Loucy (cell line): ENCODE measurements around the gene NME3.

Source experiments
- H2AFZ ChIP-seq: fragments of 200-600 bp; sonication (generic); 2 replicates; pipeline ENCODE4 v1.6.0; 2016; ENCODE audit warnings: antibody characterized with exemption, mild to moderate bottlenecking, low read length, moderate library complexity
- H3F3A ChIP-seq: fragments of 200-600 bp; 2 replicates; pipeline ENCODE4 v1.6.0; 2016; ENCODE audit warnings: antibody characterized with exemption, low read depth, mild to moderate bottlenecking
- H3K27me3 ChIP-seq: fragments of 200-600 bp; sonication (generic); 2 replicates; pipeline ENCODE4 v1.6.1; 2014; ENCODE audit warnings: low read length, mild to moderate bottlenecking; ENCODE audit not compliant: insufficient read depth, poor library complexity, severe bottlenecking
- H3K36me3 ChIP-seq: fragments of 200-600 bp; sonication (generic); 2 replicates; pipeline ENCODE4 v1.6.1; 2016; ENCODE audit warnings: low read length; ENCODE audit not compliant: insufficient read depth
- H3K4me1 ChIP-seq: fragments of 200-600 bp; sonication (generic); 2 replicates; pipeline ENCODE4 v1.5.1; 2014; ENCODE audit warnings: low read length, mild to moderate bottlenecking; ENCODE audit not compliant: insufficient read depth, poor library complexity, severe bottlenecking
- H3K4me2 ChIP-seq: fragments of 200-600 bp; sonication (generic); 2 replicates; pipeline ENCODE4 v1.6.0; 2014; ENCODE audit warnings: antibody characterized with exemption, low read length, low read depth, mild to moderate bottlenecking; ENCODE audit not compliant: poor library complexity, severe bottlenecking
- H3K4me3 ChIP-seq: fragments of 200-600 bp; sonication (generic); 2 replicates; pipeline ENCODE4 v1.5.1; 2014; ENCODE audit warnings: low read length, mild to moderate bottlenecking, mixed read lengths; ENCODE audit not compliant: poor library complexity, severe bottlenecking
- H3K79me2 ChIP-seq: fragments of 200-600 bp; sonication (generic); 2 replicates; pipeline ENCODE4 v1.6.1; 2014; ENCODE audit warnings: low read length; ENCODE audit not compliant: insufficient read depth
- H3K9ac ChIP-seq: fragments of 200-600 bp; sonication (generic); 2 replicates; pipeline ENCODE4 v1.6.0; 2014; ENCODE audit warnings: mild to moderate bottlenecking, low read depth, low read length, moderate library complexity; ENCODE audit not compliant: poor library complexity, severe bottlenecking
- H3K9me2 ChIP-seq: fragments of 200-600 bp; sonication (generic); replicated peaks from 2 replicates; pipeline ENCODE4 v1.6.1; 2016; ENCODE audit warnings: low read depth, low read length, mixed read lengths
- H3K9me3 ChIP-seq: fragments of 200-600 bp; sonication (generic); 2 replicates; pipeline ENCODE4 v1.6.1; 2014; ENCODE audit warnings: mild to moderate bottlenecking, antibody characterized with exemption, low read length, low read depth; ENCODE audit not compliant: insufficient read depth
- H4K20me1 ChIP-seq: fragments of 200-600 bp; sonication (generic); 2 replicates; pipeline ENCODE4 v1.6.0; 2014; ENCODE audit warnings: antibody characterized with exemption, low read length, mild to moderate bottlenecking; ENCODE audit not compliant: insufficient read depth, poor library complexity, severe bottlenecking
- EZH2phosphoT487 ChIP-seq: fragments of 200-600 bp; IDR thresholded peaks from 2 replicates; pipeline ENCODE4 v1.6.1; 2018; ENCODE audit warnings: antibody characterized with exemption, mild to moderate bottlenecking, moderate library complexity, borderline replicate concordance
- TF ChIP-seq, protein P1 (sequence below): fragments of 200-600 bp; sonication (generic); conservative IDR thresholded peaks from 2 replicates; pipeline ENCODE4 v1.5.1; 2014; ENCODE audit warnings: mild to moderate bottlenecking, antibody characterized with exemption, low read length

NME3 gene

DNA sequence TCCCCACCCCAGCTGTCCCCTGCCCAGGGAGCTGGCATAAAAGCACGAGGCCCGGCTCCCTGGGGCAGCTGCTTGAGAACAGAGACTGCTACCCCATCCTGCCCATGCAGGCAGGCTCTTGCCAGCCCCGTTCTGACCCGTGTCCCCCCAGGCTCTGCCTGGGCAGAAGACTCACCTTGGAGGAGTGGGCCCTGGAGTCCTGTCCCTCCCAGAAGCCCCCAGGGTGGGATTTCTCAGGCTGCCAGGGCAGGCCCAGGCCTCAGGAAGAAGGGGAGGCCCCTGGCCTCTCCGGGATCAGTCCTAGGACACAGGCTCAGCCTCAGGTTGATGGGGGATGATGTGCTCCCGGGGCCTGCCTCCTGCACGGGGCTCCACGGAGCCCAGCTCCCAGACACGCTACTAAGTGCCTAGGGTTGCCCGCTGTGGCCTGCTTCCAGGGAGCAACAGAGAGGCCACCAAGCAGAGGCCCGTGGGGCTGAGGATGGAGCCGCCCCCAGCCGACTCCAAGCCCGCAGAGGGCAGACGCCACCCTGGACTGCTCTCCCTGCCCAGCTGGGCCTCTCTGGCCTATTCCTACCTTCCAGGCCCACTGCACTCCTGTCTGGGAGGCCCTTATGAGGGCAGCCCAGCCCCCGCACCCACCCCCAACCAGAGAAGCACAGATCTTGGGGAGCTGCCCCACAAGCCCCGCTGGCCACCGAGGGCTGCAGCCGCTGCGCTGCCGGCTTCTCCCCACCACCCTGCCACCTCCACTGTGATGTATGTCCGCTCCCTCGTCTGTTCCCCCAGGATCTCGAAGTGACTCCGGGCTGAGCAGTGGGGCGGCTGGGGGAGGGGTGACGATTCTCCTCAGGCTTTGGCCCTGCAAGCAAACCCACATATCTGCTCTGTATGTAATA lies 1.7 kb downstream of the NME3 start:
- no peak overlapping the region for H2AFZ ChIP-seq
- no peaks in the 10 kb centered on the region for H3K27me3 ChIP-seq
- TF ChIP-seq EZH2phosphoT487, result no peak
- TF ChIP-seq, protein P1, sequence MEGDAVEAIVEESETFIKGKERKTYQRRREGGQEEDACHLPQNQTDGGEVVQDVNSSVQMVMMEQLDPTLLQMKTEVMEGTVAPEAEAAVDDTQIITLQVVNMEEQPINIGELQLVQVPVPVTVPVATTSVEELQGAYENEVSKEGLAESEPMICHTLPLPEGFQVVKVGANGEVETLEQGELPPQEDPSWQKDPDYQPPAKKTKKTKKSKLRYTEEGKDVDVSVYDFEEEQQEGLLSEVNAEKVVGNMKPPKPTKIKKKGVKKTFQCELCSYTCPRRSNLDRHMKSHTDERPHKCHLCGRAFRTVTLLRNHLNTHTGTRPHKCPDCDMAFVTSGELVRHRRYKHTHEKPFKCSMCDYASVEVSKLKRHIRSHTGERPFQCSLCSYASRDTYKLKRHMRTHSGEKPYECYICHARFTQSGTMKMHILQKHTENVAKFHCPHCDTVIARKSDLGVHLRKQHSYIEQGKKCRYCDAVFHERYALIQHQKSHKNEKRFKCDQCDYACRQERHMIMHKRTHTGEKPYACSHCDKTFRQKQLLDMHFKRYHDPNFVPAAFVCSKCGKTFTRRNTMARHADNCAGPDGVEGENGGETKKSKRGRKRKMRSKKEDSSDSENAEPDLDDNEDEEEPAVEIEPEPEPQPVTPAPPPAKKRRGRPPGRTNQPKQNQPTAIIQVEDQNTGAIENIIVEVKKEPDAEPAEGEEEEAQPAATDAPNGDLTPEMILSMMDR, result no peak
- peaks cover 10% of the 10 kb centered on the region for H4K20me1 ChIP-seq
- no peak overlapping the region for H3K9ac ChIP-seq
- H3K9me3 ChIP-seq, result no peaks in the 10 kb centered on the region
- no peaks in the 10 kb centered on the region for H3K36me3 ChIP-seq
- peaks cover 22% of the 10 kb centered on the region; the same call in 1 of the 2 replicates for H3K79me2 ChIP-seq
- no peak overlapping the region for H3K4me2 ChIP-seq
- no peaks in the 10 kb centered on the region for H3K4me1 ChIP-seq
- no peaks in the 10 kb centered on the region for H3F3A ChIP-seq
- no peak overlapping the region for H3K4me3 ChIP-seq
- no peaks in the 10 kb centered on the region for H3K9me2 ChIP-seq

DNA sequence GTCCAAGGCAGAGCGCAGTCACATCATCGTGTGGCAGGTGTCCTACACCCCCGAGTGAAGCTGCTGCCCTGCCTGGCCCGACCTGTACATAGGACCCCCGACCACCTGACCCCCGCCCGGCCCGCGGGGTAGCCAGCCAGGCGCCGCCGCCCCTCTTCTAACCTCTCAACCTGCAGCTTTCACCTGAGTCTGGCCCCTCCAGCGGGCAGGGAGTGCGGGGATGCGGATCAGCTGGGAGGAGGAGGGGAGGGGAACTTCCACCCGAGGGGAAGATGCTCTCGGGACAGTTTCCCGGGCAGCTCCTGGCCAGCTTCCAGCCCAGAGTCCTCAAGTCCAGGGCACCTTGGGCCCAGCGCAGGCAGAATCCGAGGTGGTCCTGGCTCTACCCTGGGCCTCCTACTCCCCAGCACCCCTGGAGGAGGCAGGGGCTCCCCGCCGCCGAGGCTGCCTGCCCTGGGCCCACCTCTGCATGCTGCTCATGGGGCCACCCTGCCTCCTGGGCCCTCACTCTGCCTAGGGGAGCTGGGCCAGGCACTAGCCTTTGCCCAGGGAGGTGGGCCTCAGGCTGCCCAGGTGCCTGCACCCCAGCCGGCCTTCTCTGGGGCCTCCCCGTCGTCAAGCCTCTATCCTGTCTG lies 2.5 kb downstream of the NME3 start:
- TF ChIP-seq, protein P1, result no peak
- TF ChIP-seq EZH2phosphoT487, result no peak
- Histone ChIP-seq H3K4me1 (no peaks in the 10 kb centered on the region), H3K79me2 (peaks cover 14% of the 10 kb centered on the region; the same call in 1 of the 2 replicates), H3F3A (no peaks in the 10 kb centered on the region), H4K20me1 (peaks cover 4% of the 10 kb centered on the region), H3K9me2 (no peaks in the 10 kb centered on the region), H3K36me3 (no peaks in the 10 kb centered on the region), H3K9me3 (no peaks in the 10 kb centered on the region), H3K4me3 (no peak overlapping the region), H3K9ac (no peak overlapping the region), H3K27me3 (no peaks in the 10 kb centered on the region), H2AFZ (no peak overlapping the region), H3K4me2 (no peak overlapping the region)

DNA sequence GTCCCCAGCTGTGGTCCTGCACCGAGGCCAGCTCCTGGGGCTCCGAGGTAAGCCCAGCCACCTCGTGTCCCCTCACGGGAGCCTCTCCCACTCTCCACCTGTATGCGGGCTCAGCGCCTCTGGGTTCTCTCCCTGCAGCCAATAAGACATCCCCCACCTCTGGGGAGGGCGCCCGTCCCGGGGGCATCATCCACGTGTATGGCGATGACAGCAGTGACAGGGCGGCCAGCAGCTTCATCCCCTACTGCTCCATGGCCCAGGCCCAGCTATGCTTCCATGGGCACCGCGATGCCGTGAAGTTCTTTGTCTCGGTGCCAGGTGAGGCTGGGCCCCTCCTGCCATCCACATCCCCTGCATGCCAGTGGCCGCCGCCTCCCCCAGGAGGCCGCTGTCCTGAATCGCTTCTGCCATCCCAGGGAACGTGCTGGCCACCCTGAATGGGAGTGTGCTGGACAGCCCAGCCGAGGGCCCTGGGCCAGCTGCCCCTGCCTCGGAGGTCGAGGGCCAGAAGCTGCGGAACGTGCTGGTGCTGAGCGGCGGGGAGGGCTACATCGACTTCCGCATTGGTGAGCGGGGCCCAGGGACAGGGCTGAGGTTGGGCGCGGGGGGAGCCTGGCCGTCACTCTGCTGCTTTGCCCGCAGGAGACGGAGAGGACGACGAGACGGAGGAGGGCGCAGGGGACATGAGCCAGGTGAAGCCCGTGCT lies 3.1 kb downstream of the NME3 start:
- H3K9ac ChIP-seq, result no peak overlapping the region
- TF ChIP-seq, protein P1, result no peak
- TF ChIP-seq EZH2phosphoT487, result no peak
- no peaks in the 10 kb centered on the region for H3K36me3 ChIP-seq
- H3K4me2 ChIP-seq, result no peak overlapping the region
- no peak overlapping the region for H2AFZ ChIP-seq
- H3K27me3 ChIP-seq, result no peaks in the 10 kb centered on the region
- H4K20me1 ChIP-seq, result peaks cover 2% of the 10 kb centered on the region
- peaks cover 12% of the 10 kb centered on the region; the same call in 1 of the 2 replicates for H3K79me2 ChIP-seq
- H3K9me2 ChIP-seq, result no peaks in the 10 kb centered on the region
- H3F3A ChIP-seq, result no peaks in the 10 kb centered on the region
- no peak overlapping the region for H3K4me3 ChIP-seq
- no peaks in the 10 kb centered on the region for H3K9me3 ChIP-seq
- no peaks in the 10 kb centered on the region for H3K4me1 ChIP-seq
